A549 (cell line): ENCODE data around the gene ZDHHC22. TPM values are rescaled to one million over a fixed set of nuclear protein-coding genes. Genes with fewer than 3 reads are reported as not detected.

Source experiments
- ATAC-seq, 2 experiments: fragments of 200-7000 bp in 1 of 2; fragments of >200 bp in 1 of 2; cut with Nextera tagmentation in 1 of 2; cut with Tn5 transposase in 1 of 2; 3 replicates each; pipeline versions ENCODE4 v1.8.0 to v1.9.1; 2018 to 2020; ENCODE audit warnings: mild to moderate bottlenecking in 1 of 2, moderate library complexity in 1 of 2
- CTCF ChIA-PET: fragments of 300-600 bp; sonication (Branson Sonifier 250); formaldehyde crosslinking; extraction: SDS; loops from one replicate; lab custom pipeline; 2021; ENCODE audit warnings: antibody characterized with exemption, inconsistent platforms; lab: Yijun Ruan, JAX
- POLR2A ChIA-PET: fragments of 350-600 bp; formaldehyde crosslinking; extraction: SDS; loops from one replicate; lab custom pipeline; 2021; ENCODE audit warnings: antibody characterized with exemption, inconsistent platforms; lab: Yijun Ruan, JAX
- DNase-seq, 2 experiments: peaks; one replicate each; pipeline versions ENCODE4 v3.0.0 to v3.0.0-alpha.2; 2011 to 2016; ENCODE audit warnings: low read depth in 1 of 2, low spot score in 1 of 2
- FAIRE-seq: peaks from 2 replicates; lab custom pipeline; 2011; peaks lifted over from hg19 to GRCh38; lab: Jason Lieb, UNC
- H3K27ac ChIP-seq, 2 experiments: fragments of >200 bp; sonication (Bioruptor Twin); formaldehyde crosslinking; 3 replicates each; pipeline ENCODE4 v1.5.1; 2016 to 2017
- H3K4me1 ChIP-seq: fragments of >200 bp; sonication (Bioruptor Twin); formaldehyde crosslinking; 3 replicates; pipeline ENCODE4 v1.6.1; 2016
- H3K4me2 ChIP-seq: fragments of >200 bp; sonication (Bioruptor Twin); formaldehyde crosslinking; 3 replicates; pipeline ENCODE4 v1.6.1; 2016
- H3K4me3 ChIP-seq: fragments of >200 bp; sonication (Bioruptor Twin); formaldehyde crosslinking; 3 replicates; pipeline ENCODE4 v1.5.1; 2016
- H3K9me3 ChIP-seq: fragments of >200 bp; sonication (Bioruptor Twin); formaldehyde crosslinking; 3 replicates; pipeline ENCODE4 v1.6.1; 2016
- ATOH8 ChIP-seq: fragments of 250-450 bp; sonication (Bioruptor Pico); IDR thresholded peaks from 2 replicates; pipeline ENCODE4 v1.5.0; 2020; ENCODE audit warnings: low read depth, mild to moderate bottlenecking, moderate library complexity
- CBX2 ChIP-seq: fragments of 200-600 bp; sonication (generic); IDR thresholded peaks from 2 replicates; pipeline ENCODE4 v1.6.1; 2016; ENCODE audit warnings: low read depth, mild to moderate bottlenecking, borderline replicate concordance
- CBX8 ChIP-seq: fragments of 200-600 bp; sonication (generic); IDR thresholded peaks from 2 replicates; pipeline ENCODE4 v1.6.1; 2016
- CHD4 ChIP-seq: fragments of 200-600 bp; sonication (generic); IDR thresholded peaks from 2 replicates; pipeline ENCODE4 v1.6.1; 2016; ENCODE audit warnings: antibody characterized with exemption, mild to moderate bottlenecking, borderline replicate concordance
- EHF ChIP-seq: fragments of 250-450 bp; sonication (Bioruptor Pico); IDR thresholded peaks from 2 replicates; pipeline ENCODE4 v1.5.0; 2020; ENCODE audit warnings: mild to moderate bottlenecking
- ELK1 ChIP-seq: fragments of 150-350 bp; IDR thresholded peaks from 2 replicates; pipeline ENCODE4 v1.6.1; 2014; ENCODE audit warnings: low read depth, mild to moderate bottlenecking, low read length
- HOXB5 ChIP-seq: fragments of 250-450 bp; sonication (Bioruptor Pico); IDR thresholded peaks from 2 replicates; pipeline ENCODE4 v1.5.0; 2020; ENCODE audit warnings: mild to moderate bottlenecking, moderate library complexity
- KDM1A ChIP-seq: fragments of 200-600 bp; sonication (generic); IDR thresholded peaks from 2 replicates; pipeline ENCODE4 v1.6.1; 2016; ENCODE audit warnings: low read depth, mild to moderate bottlenecking
- KDM5A ChIP-seq: fragments of 200-600 bp; sonication (generic); IDR thresholded peaks from 2 replicates; pipeline ENCODE4 v1.6.1; 2016; ENCODE audit warnings: antibody characterized with exemption, mild to moderate bottlenecking
- MAZ ChIP-seq: fragments of 150-350 bp; IDR thresholded peaks from 2 replicates; pipeline ENCODE4 v1.6.1; 2014; ENCODE audit warnings: antibody characterized with exemption, low read depth, low read length, borderline replicate concordance
- NFE2L2 ChIP-seq: fragments of 150-350 bp; conservative IDR thresholded peaks from 2 replicates; pipeline ENCODE4 v1.6.1; 2014; ENCODE audit warnings: low read length
- NPAS2 ChIP-seq: fragments of 250-450 bp; sonication (Bioruptor Pico); IDR thresholded peaks from 2 replicates; pipeline ENCODE4 v1.8.0; 2022; ENCODE audit warnings: mild to moderate bottlenecking, moderate library complexity, borderline replicate concordance
- NR3C1 ChIP-seq: fragments of >200 bp; sonication (Bioruptor Twin); formaldehyde crosslinking; IDR thresholded peaks from 3 replicates; pipeline ENCODE4 v1.6.1; 2017
- PHF8 ChIP-seq: fragments of 200-600 bp; sonication (generic); IDR thresholded peaks from 2 replicates; pipeline ENCODE4 v1.6.1; 2016; ENCODE audit warnings: low read depth, mild to moderate bottlenecking, antibody characterized with exemption, moderate library complexity, borderline replicate concordance
- POLR2A ChIP-seq: IDR thresholded peaks from 2 replicates; pipeline ENCODE4 v1.6.1; 2012; ENCODE audit warnings: mild to moderate bottlenecking, low read length
- RAD21 ChIP-seq, 2 experiments: fragments of >200 bp in 1 of 2; sonication (Bioruptor Twin) in 1 of 2; formaldehyde crosslinking in 1 of 2; IDR thresholded peaks in 1 of 2; conservative IDR thresholded peaks in 1 of 2; 2 replicates in 1 of 2; 3 replicates in 1 of 2; pipeline ENCODE4 v1.6.1; 2012 to 2018; ENCODE audit warnings: inconsistent platforms in 1 of 2
- REST ChIP-seq: fragments of 200-600 bp; sonication (generic); IDR thresholded peaks from 2 replicates; pipeline ENCODE4 v1.6.1; 2016; ENCODE audit warnings: antibody characterized with exemption, mild to moderate bottlenecking, moderate library complexity
- USF2 ChIP-seq: fragments of 450-650 bp; IDR thresholded peaks from 2 replicates; pipeline ENCODE4 v1.6.1; 2014; ENCODE audit warnings: antibody characterized with exemption
- ZC3H11A ChIP-seq: fragments of 450-650 bp; IDR thresholded peaks from 2 replicates; pipeline ENCODE4 v1.6.1; 2014; ENCODE audit warnings: antibody characterized with exemption, mild to moderate bottlenecking
- ZFP36 ChIP-seq: fragments of 450-650 bp; IDR thresholded peaks from 2 replicates; pipeline ENCODE4 v1.6.1; 2014; ENCODE audit warnings: borderline replicate concordance; ENCODE audit not compliant: partially characterized antibody
- WGBS: methylation state at CpG from one replicate; pipeline ENCODE4 v1.1.6; 2017; ENCODE audit errors: missing lambda C conversion rate; 5-methylcytosine and 5-hydroxymethylcytosine counted together
- polyA plus RNA-seq, 4 experiments: library from polyadenylated mRNA; depleted of rRNA in 3 of 4; stranded (reverse); fragments of >200 nt; fragmentation: RNase III in 1 of 4; extraction: RNeasy Plus Mini Kit Qiagen cat#74134 plus additional on column Dnase treatment in 1 of 4; gene quantifications; 2 replicates in 3 of 4; 3 replicates in 1 of 4; pipeline ENCODE4 v1.2.3, GENCODE V29; 2011 to 2017

The ZDHHC22 gene
- polyA plus RNA-seq, 2 of the 4 experiments (the other 2 are of a cell fraction) = 0.04 to 0.23 TPM

- ChIA-PET POLR2A (no interaction called here), CTCF (interaction anchor here (0.6 to 34.2 kb wide), 6 partner anchors 5 to 1922 kb away, joined by 3 to 1600 read pairs (median 450); no protein-coding TSS in a partner anchor)
- 85% methylated on average over 3 of the region's 3 CpGs for WGBS
- H3K27ac ChIP-seq = no peak overlapping the region
- no peak for FAIRE-seq
- H3K4me1 ChIP-seq = no peaks in the 10 kb centered on the region
- no peak for DNase-seq
- H3K4me2 ChIP-seq = no peak overlapping the region
- no peaks in the 10 kb centered on the region; the same call in 2 of the 3 replicates for H3K9me3 ChIP-seq
- no peak for TF ChIP-seq EHF (CRISPR knock-in tag)
- no peak for TF ChIP-seq NR3C1
- no peak for TF ChIP-seq CHD4
- no peak for TF ChIP-seq ATOH8 (CRISPR knock-in tag)
- TF ChIP-seq KDM5A = no peak
- TF ChIP-seq POLR2A = no peak
- no peak for TF ChIP-seq MAZ
- TF ChIP-seq CBX2 = no peak
- TF ChIP-seq REST = no peak
- no peak for TF ChIP-seq NFE2L2
- no peak for TF ChIP-seq RAD21 (conservative IDR thresholded peaks at IDR 0.05 in 1 of 2, IDR thresholded peaks at IDR 0.05 in 1 of 2)
- TF ChIP-seq ZC3H11A = no peak
- TF ChIP-seq PHF8 = no peak
- no peak for TF ChIP-seq HOXB5
- TF ChIP-seq ELK1 = no peak
- no peak for TF ChIP-seq KDM1A
- TF ChIP-seq CBX8 = no peak
- TF ChIP-seq USF2 = no peak
- TF ChIP-seq, all 56 proteins: peak for 0
- no peak for ATAC-seq
- H3K4me3 ChIP-seq = no peak overlapping the region
These were observed 58.5 kb downstream of the ZDHHC22 start for GRCh38 chr14:77083082-77083481.

GRCh38 chr14:77082356-77082755 lies 59.2 kb downstream of the ZDHHC22 start:
- Histone ChIP-seq H3K4me2 (no peak overlapping the region), H3K9me3 (no peaks in the 10 kb centered on the region; the same call in 2 of the 3 replicates), H3K27ac (no peak overlapping the region), H3K4me1 (no peaks in the 10 kb centered on the region), H3K4me3 (no peak overlapping the region)
- POLR2A ChIA-PET = no interaction called here
- TF ChIP-seq ZFP36 (no peak), HOXB5 (no peak), NPAS2 (no peak)
- FAIRE-seq (no peak), DNase-seq (no peak), ATAC-seq (no peak)
- CTCF ChIA-PET = interaction anchor here (1.8 to 34.2 kb wide), 5 partner anchors 5 to 206 kb away, joined by 3 to 1600 read pairs (median 450); no protein-coding TSS in a partner anchor
- 69% methylated on average over 3 of the region's 3 CpGs for WGBS

Other genes starting within 250 kb of the ZDHHC22 start
- gene IRF2BPL, start 113.1 kb downstream of the ZDHHC22 start, polyA plus RNA-seq (2011; rRNA removed) = 12.5 and 18.1 TPM in 2 replicates
- gene IRF2BPL, start 113.1 kb downstream of the ZDHHC22 start, polyA plus RNA-seq (2017; fragmentation: RNase III; extraction: RNeasy Plus Mini Kit Qiagen cat#74134 plus additional on column Dnase treatment) = 20.1 to 31.0 TPM (median 28.3 TPM) in 3 replicates
- gene CIPC, start 43.5 kb downstream of the ZDHHC22 start, polyA plus RNA-seq (2011; rRNA removed) = 13.9 and 15.2 TPM in 2 replicates
- 8.9 to 9.6 TPM (median 8.9 TPM) in 3 replicates for gene CIPC, start 43.5 kb downstream of the ZDHHC22 start, polyA plus RNA-seq (2017; fragmentation: RNase III; extraction: RNeasy Plus Mini Kit Qiagen cat#74134 plus additional on column Dnase treatment)
- 0.57 and 0.86 TPM in 2 replicates for gene TMEM63C, start 40.0 kb upstream of the ZDHHC22 start, polyA plus RNA-seq (2011; rRNA removed)
- gene TMEM63C, start 40.0 kb upstream of the ZDHHC22 start, polyA plus RNA-seq (2017; fragmentation: RNase III; extraction: RNeasy Plus Mini Kit Qiagen cat#74134 plus additional on column Dnase treatment) = 0.43 to 0.91 TPM (median 0.73 TPM) in 3 replicates
- gene NGB, start 129.4 kb upstream of the ZDHHC22 start, polyA plus RNA-seq (2011; rRNA removed) = not detected in 2 replicates
- not detected in 3 replicates for gene NGB, start 129.4 kb upstream of the ZDHHC22 start, polyA plus RNA-seq (2017; fragmentation: RNase III; extraction: RNeasy Plus Mini Kit Qiagen cat#74134 plus additional on column Dnase treatment)
- gene POMT2, start 179.1 kb upstream of the ZDHHC22 start, polyA plus RNA-seq (2011; rRNA removed) = 35.0 and 38.7 TPM in 2 replicates
- 25.9 to 29.0 TPM (median 27.1 TPM) in 3 replicates for gene POMT2, start 179.1 kb upstream of the ZDHHC22 start, polyA plus RNA-seq (2017; fragmentation: RNase III; extraction: RNeasy Plus Mini Kit Qiagen cat#74134 plus additional on column Dnase treatment)
- 24.3 and 29.3 TPM in 2 replicates for gene GSTZ1, start 179.2 kb upstream of the ZDHHC22 start, polyA plus RNA-seq (2011; rRNA removed)
- gene GSTZ1, start 179.2 kb upstream of the ZDHHC22 start, polyA plus RNA-seq (2017; fragmentation: RNase III; extraction: RNeasy Plus Mini Kit Qiagen cat#74134 plus additional on column Dnase treatment) = 29.7 to 33.6 TPM (median 30.1 TPM) in 3 replicates
- 11.7 and 13.9 TPM in 2 replicates for gene TMED8, start 235.3 kb upstream of the ZDHHC22 start, polyA plus RNA-seq (2011; rRNA removed)
- 8.1 to 8.8 TPM (median 8.8 TPM) in 3 replicates for gene TMED8, start 235.3 kb upstream of the ZDHHC22 start, polyA plus RNA-seq (2017; fragmentation: RNase III; extraction: RNeasy Plus Mini Kit Qiagen cat#74134 plus additional on column Dnase treatment)
- gene SAMD15, start 235.6 kb upstream of the ZDHHC22 start, polyA plus RNA-seq (2011; rRNA removed) = 2.0 and 2.7 TPM in 2 replicates
- gene SAMD15, start 235.6 kb upstream of the ZDHHC22 start, polyA plus RNA-seq (2017; fragmentation: RNase III; extraction: RNeasy Plus Mini Kit Qiagen cat#74134 plus additional on column Dnase treatment) = 2.1 to 2.5 TPM (median 2.2 TPM) in 3 replicates